NCI-H187 treated with DMSO at 0.1 percent for 48 hours (cell line): Measurements from ENCODE around the gene NXPE4.

Source experiments
- DNase-seq: peaks from one replicate; lab custom pipeline; 2025; lab: John Stamatoyannopoulos, UW

NXPE4 gene

DNA sequence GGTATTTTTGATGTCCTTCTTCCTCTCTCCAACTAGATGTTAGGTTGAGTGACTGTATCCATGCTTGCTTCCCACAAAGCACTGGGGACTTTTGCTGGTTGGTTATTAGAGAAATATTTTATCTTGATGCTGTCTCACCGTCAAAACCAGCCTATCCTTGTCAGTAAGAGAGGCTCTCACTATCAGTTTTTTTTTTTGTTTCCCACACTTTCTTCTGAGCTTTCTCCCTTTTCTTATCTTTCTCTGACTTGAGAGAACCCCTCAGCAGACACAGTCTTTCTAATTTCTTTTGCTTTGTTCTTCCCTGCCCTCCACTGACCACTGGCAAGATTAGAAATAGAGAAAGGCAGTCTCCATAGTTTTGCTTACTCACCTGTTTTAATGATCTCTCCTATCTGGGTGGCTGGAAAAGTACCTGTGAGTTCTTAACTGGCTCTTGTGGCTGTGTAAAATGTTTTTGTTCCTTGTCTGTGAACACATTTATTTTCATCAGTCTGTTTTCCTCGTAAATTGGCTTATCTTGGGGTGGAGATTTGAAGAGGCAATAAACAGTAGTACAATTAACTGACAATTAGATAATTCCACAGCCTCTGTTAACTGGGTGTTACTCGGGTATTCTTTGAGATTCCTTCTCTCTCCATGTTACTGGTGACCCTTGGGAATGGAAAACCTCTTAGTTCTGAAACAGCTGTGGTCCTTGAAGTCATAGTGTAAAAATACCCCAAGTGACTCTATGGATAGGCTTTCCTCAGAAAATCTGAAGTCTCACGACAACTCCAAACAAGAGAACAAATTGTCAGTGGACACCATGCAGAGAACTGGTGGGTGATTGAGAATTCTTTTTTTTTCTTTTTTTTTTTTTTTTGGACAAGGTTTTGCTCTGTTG, 35.9 kb downstream of the NXPE4 start, which contains the start of gene NXPE1:
TSS of gene NXPE1 (minus strand) at position 457 of the 886 bp plus-strand sequence. CDS start 8,680 bp downstream, outside the sequence.
- no peak for DNase-seq

- DNase-seq: no peak
These were observed 39.5 kb downstream of the NXPE4 start for GRCh38 chr11:114556135-114556534.

GRCh38 chr11:114553642-114554041, 41.9 kb downstream of the NXPE4 start:
- no peak for DNase-seq

- DNase-seq: no peak
These were observed 44.5 kb downstream of the NXPE4 start for GRCh38 chr11:114551060-114551459.

- no peak for DNase-seq
These were observed 69.9 kb downstream of the NXPE4 start for GRCh38 chr11:114525682-114526081.

- no peak for DNase-seq
These were observed 71.5 kb downstream of the NXPE4 start for GRCh38 chr11:114524122-114524521.

DNA sequence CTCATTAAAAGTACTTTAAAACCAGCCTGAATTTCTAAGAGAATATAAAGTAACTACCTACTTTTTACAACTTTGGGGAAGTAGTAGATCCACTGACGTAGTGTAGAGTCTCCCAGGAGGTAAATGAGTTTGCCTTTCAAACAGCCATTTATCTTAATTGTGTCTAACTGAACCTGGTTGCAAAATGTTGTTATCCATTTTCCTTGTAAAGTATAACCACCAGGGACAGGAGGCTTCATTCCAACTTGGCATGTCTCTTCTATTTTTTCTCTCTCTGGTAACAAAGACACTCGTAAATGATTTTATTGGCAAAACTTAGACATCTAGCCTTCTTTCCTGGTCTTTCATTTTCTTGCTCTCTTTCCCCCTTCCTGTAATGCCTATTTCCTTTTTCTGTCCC, 72.8 kb downstream of the NXPE4 start:
- DNase-seq: no peak
